Ectodermal cell (in vitro differentiated cells): Measurements from ENCODE around the gene TTLL10.
"Not testable (repeated sequence)": the region's sequence is repeated elsewhere in the genome, so short reads cannot be mapped to it uniquely, and the experiment has no call there.

ENCODE experiments used
- H3K27ac ChIP-seq: 2 replicates; pipeline ENCODE4 v1.7.0; 2013; ENCODE audit warnings: mild to moderate bottlenecking, low read depth, low read length; ENCODE audit not compliant: insufficient read depth, poor library complexity, severe bottlenecking
- H3K27me3 ChIP-seq: 2 replicates; pipeline ENCODE4 v1.7.0; 2013; ENCODE audit warnings: mild to moderate bottlenecking, low read length; ENCODE audit not compliant: insufficient read depth, control insufficient read depth, poor library complexity, severe bottlenecking
- H3K36me3 ChIP-seq: one replicate; pipeline ENCODE4 v1.7.0; 2013; ENCODE audit warnings: low read length; ENCODE audit not compliant: control insufficient read depth, insufficient read depth
- H3K4me1 ChIP-seq: one replicate; pipeline ENCODE4 v1.7.0; 2013; ENCODE audit warnings: low read length; ENCODE audit not compliant: control insufficient read depth, insufficient read depth
- H3K4me3 ChIP-seq: 2 replicates; pipeline ENCODE4 v1.7.0; 2013; ENCODE audit warnings: low read depth, low read length, control low read depth; ENCODE audit not compliant: insufficient read depth
- H3K9me3 ChIP-seq: 2 replicates; pipeline ENCODE4 v1.7.0; 2013; ENCODE audit warnings: mild to moderate bottlenecking, low read length, moderate library complexity; ENCODE audit not compliant: control insufficient read depth
- WGBS, 2 experiments: methylation state at CpG; one replicate each; pipeline ENCODE4 v1.1.7; 2013; ENCODE audit warnings: missing lambda C conversion rate in 2 of 2; 5-methylcytosine and 5-hydroxymethylcytosine counted together

Gene TTLL10

GRCh38 chr1:1191734-1192133 lies 18.1 kb downstream of the TTLL10 start:
- WGBS, 2 experiments, result 92 to 94% methylated on average over 11 of the region's 11 CpGs
- H3K4me3 ChIP-seq, result no peak overlapping the region
- H3K9me3 ChIP-seq, result no peaks in the 10 kb centered on the region
- H3K36me3 ChIP-seq, result no peaks in the 10 kb centered on the region
- H3K27me3 ChIP-seq, result no peaks in the 10 kb centered on the region
- no peaks in the 10 kb centered on the region for H3K4me1 ChIP-seq
- no peak overlapping the region for H3K27ac ChIP-seq

GRCh38 chr1:1194723-1195122 lies 21.0 kb downstream of the TTLL10 start:
- WGBS, 2 experiments, result 87 to 90% methylated on average over 3 of the region's 3 CpGs
- Histone ChIP-seq H3K27ac (no peak overlapping the region), H3K9me3 (no peaks in the 10 kb centered on the region)

GRCh38 chr1:1195726-1196125 lies 22.0 kb downstream of the TTLL10 start:
- H3K9me3 ChIP-seq, H3K4me3 ChIP-seq, H3K36me3 ChIP-seq, H3K4me1 ChIP-seq, H3K27ac ChIP-seq: not testable (repeated sequence)
- peaks cover 10% of the 10 kb centered on the region for H3K27me3 ChIP-seq
- 91 to 94% methylated on average over 6 of the region's 6 CpGs for WGBS, 2 experiments

More at GRCh38 chr1:1194723-1195122, 21.0 kb downstream of the TTLL10 start:
- Histone ChIP-seq H3K36me3 (no peaks in the 10 kb centered on the region), H3K4me3 (no peak overlapping the region), H3K4me1 (no peaks in the 10 kb centered on the region), H3K27me3 (peaks cover 3% of the 10 kb centered on the region)

GRCh38 chr1:1196431-1197187 lies 22.9 kb downstream of the TTLL10 start:
- Histone ChIP-seq H3K36me3 (no peaks in the 10 kb centered on the region), H3K4me3 (no peak overlapping the region), H3K27me3 (peaks cover 19% of the 10 kb centered on the region), H3K9me3 (no peaks in the 10 kb centered on the region), H3K4me1 (no peaks in the 10 kb centered on the region), H3K27ac (no peak overlapping the region)
- WGBS, 2 experiments, result 86 to 88% methylated on average over 13 of the region's 13 CpGs

GRCh38 chr1:1197188-1197500 lies 23.5 kb downstream of the TTLL10 start:
- no peaks in the 10 kb centered on the region for H3K4me1 ChIP-seq
- no peaks in the 10 kb centered on the region for H3K9me3 ChIP-seq
- no peak overlapping the region for H3K4me3 ChIP-seq
- no peaks in the 10 kb centered on the region for H3K36me3 ChIP-seq
- 92 to 95% methylated on average over 8 of the region's 8 CpGs for WGBS, 2 experiments
- no peak overlapping the region for H3K27ac ChIP-seq
- peaks cover 21% of the 10 kb centered on the region for H3K27me3 ChIP-seq

GRCh38 chr1:1197551-1198422 lies 24.1 kb downstream of the TTLL10 start:
- no peak overlapping the region for H3K4me3 ChIP-seq
- H3K27me3 ChIP-seq, result peaks cover 27% of the 10 kb centered on the region
- no peaks in the 10 kb centered on the region for H3K9me3 ChIP-seq
- no peak overlapping the region for H3K27ac ChIP-seq
- no peaks in the 10 kb centered on the region for H3K36me3 ChIP-seq
- H3K4me1 ChIP-seq, result no peaks in the 10 kb centered on the region
- WGBS, 2 experiments, result 94 to 95% methylated on average over 48 of the region's 48 CpGs

GRCh38 chr1:1198423-1199140 lies 24.9 kb downstream of the TTLL10 start:
- H3K9me3 ChIP-seq, result no peaks in the 10 kb centered on the region
- WGBS, 2 experiments, result 84 to 86% methylated on average over 23 of the region's 23 CpGs
- H3K4me3 ChIP-seq, result no peak overlapping the region
- no peak overlapping the region for H3K27ac ChIP-seq
- H3K36me3 ChIP-seq, result no peaks in the 10 kb centered on the region
- no peaks in the 10 kb centered on the region for H3K4me1 ChIP-seq
- peaks cover 35% of the 10 kb centered on the region for H3K27me3 ChIP-seq

- H3K4me1 ChIP-seq, result no peaks in the 10 kb centered on the region
- H3K4me3 ChIP-seq, result no peak overlapping the region
- WGBS, 2 experiments, result 91 to 92% methylated on average over 22 of the region's 22 CpGs
- H3K9me3 ChIP-seq, result no peaks in the 10 kb centered on the region
- no peaks in the 10 kb centered on the region for H3K36me3 ChIP-seq
- H3K27ac ChIP-seq, result no peak overlapping the region
- H3K27me3 ChIP-seq, result peaks cover 41% of the 10 kb centered on the region
Observed at GRCh38 chr1:1199141-1199960, 25.7 kb downstream of the TTLL10 start.

- no peaks in the 10 kb centered on the region for H3K9me3 ChIP-seq
- H3K4me1 ChIP-seq, result no peaks in the 10 kb centered on the region
- no peak overlapping the region for H3K27ac ChIP-seq
- 86 to 87% methylated on average over 31 of the region's 31 CpGs for WGBS, 2 experiments
- peaks cover 49% of the 10 kb centered on the region for H3K27me3 ChIP-seq
- no peaks in the 10 kb centered on the region for H3K36me3 ChIP-seq
- no peak overlapping the region for H3K4me3 ChIP-seq
Observed at GRCh38 chr1:1199961-1200875, 26.5 kb downstream of the TTLL10 start.
